GM21717 (cell line): ENCODE measurements around the gene TMEM151A.
"Not testable (repeated sequence)": the region's sequence is repeated elsewhere in the genome, so short reads cannot be mapped to it uniquely, and the experiment has no call there.

ENCODE experiments used
- ATAC-seq: cut with Tn5 transposase; IDR thresholded peaks from one replicate; pipeline ENCODE4 v1.9.1; 2021; ENCODE audit warnings: mild to moderate bottlenecking, moderate library complexity; ENCODE audit not compliant: unreplicated experiment

TMEM151A gene

DNA sequence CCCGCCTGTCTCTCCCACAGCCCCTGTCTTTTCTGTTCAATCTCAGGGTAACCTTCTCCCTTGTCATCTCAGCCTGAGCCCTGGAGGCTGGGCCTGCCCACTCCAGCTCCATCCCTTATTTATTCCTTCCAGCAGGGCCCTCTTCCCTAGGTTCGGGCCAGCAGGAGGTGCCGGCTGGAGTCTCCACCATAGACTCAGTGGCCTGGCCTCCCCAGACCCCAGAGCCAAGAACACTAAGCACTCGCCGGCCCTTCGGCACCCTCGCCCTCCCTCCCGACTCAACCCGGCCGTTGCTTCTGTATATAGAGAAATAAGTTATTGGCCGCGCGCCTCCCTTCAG, 24.7 kb upstream of the TMEM151A start:
- ATAC-seq: no peak

GRCh38 chr11:66267379-66268243, 24.1 kb upstream of the TMEM151A start:
- ATAC-seq: peak; percentile 32

- peak; percentile 57 for ATAC-seq
These were observed 23.3 kb upstream of the TMEM151A start, which contains the start of gene RAB1B for GRCh38 chr11:66268244-66268951. TSS of gene RAB1B (plus strand) at chr11:66268639. CDS start at chr11:66268680, 41 bp downstream.

GRCh38 chr11:66268952-66269905, 22.5 kb upstream of the TMEM151A start:
- ATAC-seq: no peak

GRCh38 chr11:66271816-66272215, 19.9 kb upstream of the TMEM151A start:
- ATAC-seq: no peak

DNA sequence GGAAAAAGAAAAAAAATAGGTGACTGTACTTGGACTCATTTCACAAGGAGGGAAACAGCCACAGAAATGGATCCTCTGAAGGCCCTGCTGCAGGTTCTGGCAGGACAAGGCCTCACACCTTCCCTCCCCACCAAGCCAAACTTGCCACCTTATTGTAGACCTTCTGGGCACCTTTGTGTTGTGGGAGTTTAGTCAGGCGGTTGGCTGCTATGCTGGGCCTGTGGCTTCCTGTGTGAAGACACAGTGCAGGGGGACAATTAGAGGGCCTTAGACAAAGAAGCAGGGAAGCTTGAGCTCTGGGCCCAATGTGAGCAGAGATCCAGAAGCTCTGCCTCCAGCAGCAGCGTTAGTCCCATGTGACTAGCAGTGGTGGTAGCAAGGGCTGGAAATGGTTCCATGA, 19.1 kb upstream of the TMEM151A start:
- no peak for ATAC-seq

DNA sequence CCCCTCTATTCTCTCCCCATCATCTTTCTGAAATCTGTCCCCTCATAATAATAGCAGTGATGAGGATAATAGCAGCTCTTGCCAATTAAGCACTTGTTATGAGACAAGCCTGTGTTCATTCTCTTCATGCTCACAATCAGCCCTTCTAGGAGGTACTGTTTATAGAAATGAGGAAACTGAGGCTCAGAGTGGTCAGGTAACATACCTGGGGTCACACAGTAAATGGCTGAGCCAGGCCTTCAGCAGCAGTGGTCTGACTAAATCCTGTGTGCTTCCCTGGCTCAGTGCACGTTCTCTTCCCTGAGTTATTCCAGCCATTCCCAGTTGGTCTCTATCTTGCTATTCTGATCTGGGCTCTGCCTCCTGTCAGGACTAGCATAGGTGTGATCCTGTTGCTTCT, 17.5 kb upstream of the TMEM151A start:
- ATAC-seq: no peak

- no peak for ATAC-seq
These were observed 16.3 kb upstream of the TMEM151A start for GRCh38 chr11:66275396-66275795.

- no peak for ATAC-seq
These were observed 15.6 kb upstream of the TMEM151A start for GRCh38 chr11:66275984-66276612.

DNA sequence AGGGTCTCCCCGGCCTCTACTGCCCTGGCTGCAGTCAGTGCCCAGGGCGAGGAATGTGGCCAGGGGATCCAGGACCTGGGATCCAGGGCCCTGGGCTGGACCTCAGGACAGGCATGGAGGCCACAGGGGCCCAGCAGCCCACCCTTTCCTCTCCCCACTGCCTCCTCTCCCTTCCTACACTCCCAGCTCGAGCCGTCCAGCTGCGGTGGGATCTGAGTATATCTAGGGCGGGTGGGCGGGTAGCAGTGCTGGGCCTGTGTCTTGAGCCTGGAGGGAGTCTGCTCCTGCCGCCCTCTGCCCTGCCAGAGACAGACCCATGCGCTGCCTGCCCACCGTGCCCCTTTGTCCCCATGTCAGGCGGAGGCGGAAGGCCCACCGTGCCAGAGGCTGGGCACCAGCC, 15.1 kb upstream of the TMEM151A start:
- ATAC-seq: not testable (repeated sequence)

- not testable (repeated sequence) for ATAC-seq
These were observed 14.6 kb upstream of the TMEM151A start for GRCh38 chr11:66277064-66277463.

DNA sequence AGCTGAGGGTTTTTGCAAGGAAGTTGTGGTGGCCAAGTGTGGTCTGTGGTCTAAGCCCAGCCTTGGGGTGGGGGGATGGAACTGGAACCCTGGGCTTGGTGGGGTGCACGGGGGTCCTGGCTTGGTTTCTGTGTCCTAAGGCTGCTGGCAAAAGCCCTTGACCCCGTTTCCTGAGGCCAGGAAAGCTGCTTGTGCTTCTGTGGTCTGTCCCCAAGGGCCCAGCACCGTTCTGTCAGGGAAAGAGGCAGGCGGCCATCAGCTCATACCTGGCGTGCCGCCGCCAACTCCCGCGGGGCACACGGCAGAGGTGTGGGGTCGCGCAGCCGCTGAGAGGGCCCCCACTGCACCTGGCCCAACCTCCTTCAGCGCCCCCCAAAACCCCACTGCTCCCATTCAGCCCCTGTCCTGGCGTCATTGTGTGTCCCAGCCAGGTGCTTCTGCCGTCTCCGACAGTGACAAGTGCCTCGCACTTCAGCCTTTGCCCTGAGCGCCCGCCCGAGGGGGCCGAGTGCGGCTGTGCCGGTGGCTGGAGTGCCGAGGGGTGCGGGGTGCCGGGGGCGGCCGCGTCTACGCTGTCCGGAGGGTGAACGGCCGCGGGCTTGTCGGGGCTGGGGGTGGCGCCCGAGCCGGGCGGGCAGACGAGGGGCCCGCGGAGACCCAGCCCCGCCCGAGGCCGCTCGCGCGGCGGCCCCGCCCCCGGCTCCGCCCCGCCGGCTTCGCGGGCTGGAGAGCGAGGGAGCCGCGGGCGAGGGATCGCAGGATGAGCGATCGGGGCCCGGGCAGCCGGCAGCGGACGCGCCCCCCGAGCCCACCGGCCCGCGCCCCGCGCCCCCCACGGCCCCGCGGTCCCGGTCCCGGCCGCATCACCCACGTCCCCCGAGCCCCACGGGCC, 14.0 kb upstream of the TMEM151A start, which contains the start of gene CNIH2:
TSS of gene CNIH2 (plus strand) at position 705 of the 892 bp plus-strand sequence. CDS start 282 bp downstream, outside the sequence.
- no peak for ATAC-seq

DNA sequence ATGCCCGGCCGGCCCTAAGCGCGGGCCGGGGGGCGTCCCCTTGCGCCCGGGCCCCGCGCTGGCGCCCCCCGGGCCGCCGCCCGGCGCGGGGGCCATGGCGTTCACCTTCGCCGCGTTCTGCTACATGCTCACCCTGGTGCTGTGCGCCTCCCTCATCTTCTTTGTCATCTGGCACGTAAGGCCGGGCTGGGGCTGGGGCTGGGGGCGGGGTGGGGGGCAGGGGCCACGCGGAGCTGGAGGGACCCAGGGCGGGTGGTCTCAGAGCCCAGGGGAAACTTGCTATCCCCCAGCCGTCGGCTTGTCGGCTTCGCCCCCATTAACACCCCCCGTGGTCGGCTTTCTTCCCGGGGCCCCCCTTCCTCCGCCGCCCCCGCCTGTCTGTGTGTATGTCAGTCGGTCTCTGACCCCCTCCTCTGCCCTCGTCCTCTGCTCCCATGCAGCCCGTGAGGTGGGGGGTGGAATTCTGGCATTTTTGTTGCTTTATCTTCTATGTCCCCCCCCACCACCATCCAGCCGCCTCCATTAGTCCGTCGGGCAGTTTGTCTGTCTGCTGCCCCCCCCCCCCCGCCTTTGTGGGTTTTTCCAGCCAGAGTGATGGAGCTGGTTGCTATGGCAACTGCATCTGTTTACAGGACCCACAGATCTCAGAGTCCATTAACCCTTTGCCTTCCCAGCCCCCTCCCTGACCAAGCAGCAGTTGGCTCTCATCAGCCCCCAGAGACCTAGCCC, 13.2 kb upstream of the TMEM151A start:
- ATAC-seq: no peak

DNA sequence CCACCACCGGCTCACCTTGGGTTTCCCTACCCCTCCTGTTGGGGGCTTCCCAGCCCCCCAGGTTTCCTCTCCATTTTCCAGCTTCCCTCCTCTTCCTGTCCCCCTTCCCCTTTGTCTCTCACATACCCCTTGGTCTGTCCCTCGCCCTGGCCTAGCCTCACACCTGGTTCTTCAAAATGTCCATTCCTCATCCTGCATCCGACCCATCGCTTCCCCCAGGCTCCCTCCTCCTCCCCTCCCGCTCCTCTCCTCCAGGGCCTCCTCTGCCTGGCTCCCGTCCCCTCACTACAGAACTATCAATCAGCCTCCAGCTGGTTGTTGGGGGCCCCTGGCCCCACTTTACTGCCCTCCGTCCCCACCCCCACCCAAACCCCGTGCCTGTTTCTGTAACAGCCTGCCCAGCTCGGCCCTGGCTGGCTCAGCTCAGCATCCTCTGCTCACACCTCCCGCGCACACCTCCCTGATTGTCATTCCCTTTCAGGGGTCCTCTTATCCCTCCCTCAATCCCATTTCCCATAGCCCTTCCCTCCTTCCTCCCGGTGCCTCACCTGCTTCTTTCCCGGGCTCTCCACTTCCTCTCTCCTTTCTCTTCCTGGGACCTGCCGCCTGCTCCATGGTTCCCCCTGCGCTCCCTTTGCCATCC, 12.5 kb upstream of the TMEM151A start:
- no peak for ATAC-seq

- no peak for ATAC-seq
These were observed 11.3 kb upstream of the TMEM151A start for GRCh38 chr11:66280428-66280827.

DNA sequence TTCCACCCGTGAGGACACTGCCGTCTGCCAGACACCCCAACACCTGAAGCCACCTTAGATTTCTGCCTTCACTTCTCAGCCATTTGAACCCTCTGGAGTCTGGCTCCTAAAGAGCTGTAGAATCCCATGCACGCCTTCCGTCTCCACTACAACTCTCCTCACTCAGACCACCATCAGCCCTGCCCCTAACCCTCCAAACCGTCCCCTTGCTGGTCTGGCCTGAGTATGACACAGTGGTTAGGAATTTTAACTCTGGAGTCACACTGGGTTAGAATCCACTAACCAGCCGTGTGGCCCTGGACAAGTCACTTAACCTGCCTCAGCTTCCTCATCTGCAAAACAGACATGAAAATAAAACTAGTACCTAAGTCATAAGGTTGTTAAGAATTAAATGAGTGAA, 10.7 kb upstream of the TMEM151A start:
- no peak for ATAC-seq

DNA sequence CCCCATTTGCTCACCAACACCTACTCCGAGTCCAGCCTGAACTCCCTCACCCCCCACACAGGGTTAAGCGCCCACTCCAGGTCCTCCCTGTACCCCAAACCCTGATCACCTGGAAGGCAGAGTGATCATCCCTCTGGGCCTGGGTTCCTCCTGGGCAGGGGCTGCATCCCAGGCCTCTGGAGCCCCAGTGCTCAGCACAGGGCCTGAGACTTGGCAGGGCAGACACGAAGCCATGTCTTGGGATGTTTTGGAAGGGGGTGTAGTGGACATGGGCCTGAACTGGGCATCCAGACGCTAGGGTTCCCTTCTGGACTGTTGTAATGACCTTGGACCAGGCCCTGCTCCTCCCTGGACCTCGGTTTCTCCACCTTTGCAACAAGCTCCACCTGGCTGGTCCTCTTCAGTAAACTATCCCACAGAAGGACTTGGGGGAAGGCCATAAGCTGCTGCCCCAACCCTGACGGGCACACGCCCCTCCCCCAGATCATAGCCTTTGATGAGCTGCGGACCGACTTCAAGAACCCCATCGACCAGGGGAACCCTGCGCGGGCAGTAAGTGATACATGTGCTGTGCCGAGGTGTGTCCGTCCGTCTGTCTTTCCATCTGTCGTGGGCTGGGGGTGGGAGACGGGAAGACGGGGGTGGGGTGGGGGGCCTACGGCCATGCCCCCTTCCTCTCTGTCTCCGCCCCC, 9.8 kb upstream of the TMEM151A start:
- no peak for ATAC-seq
